H1 (cell line): Measurements from ENCODE around the gene PDZD2.

Source experiments
- ASH2L ChIP-seq: fragments of 200-600, 300-600 bp; sonication (generic); IDR thresholded peaks from one replicate; pipeline ENCODE4 v1.7.1; 2017; ENCODE audit warnings: low read length
- CEBPB ChIP-seq: IDR thresholded peaks from 2 replicates; pipeline ENCODE4 v1.6.1; 2012; ENCODE audit warnings: low read depth, low read length
- CTCF ChIP-seq, 3 experiments: IDR thresholded peaks; 1 replicate in 2 of 3; 2 replicates in 1 of 3; pipeline versions ENCODE4 v1.5.1 to v1.6.1; 2011; ENCODE audit warnings: low read length in 3 of 3, mild to moderate bottlenecking in 3 of 3, inconsistent platforms in 2 of 3, low read depth in 1 of 3, moderate library complexity in 1 of 3; ENCODE audit not compliant: insufficient read depth in 1 of 3; ENCODE audit errors: control extremely low read depth in 1 of 3
- EZH2 ChIP-seq: fragments of 200-600 bp; sonication (generic); IDR thresholded peaks from 2 replicates; pipeline ENCODE4 v1.7.1; 2012; ENCODE audit warnings: low read depth, mild to moderate bottlenecking, moderate library complexity, low read length, inconsistent platforms; ENCODE audit not compliant: severe bottlenecking
- JUND ChIP-seq: IDR thresholded peaks from 2 replicates; pipeline ENCODE4 v1.6.1; 2011; ENCODE audit warnings: mild to moderate bottlenecking, improper control_type of control experiment, low read length
- MAX ChIP-seq: IDR thresholded peaks from 2 replicates; pipeline ENCODE4 v1.6.1; 2012; ENCODE audit warnings: inconsistent platforms
- POLR2A ChIP-seq, 2 experiments: IDR thresholded peaks; 1 replicate in 1 of 2; 2 replicates in 1 of 2; pipeline ENCODE4 v1.6.1; 2011; ENCODE audit warnings: low read depth in 2 of 2, low read length in 2 of 2, mild to moderate bottlenecking in 2 of 2; ENCODE audit errors: control extremely low read depth in 1 of 2
- RBBP5 ChIP-seq: IDR thresholded peaks from 2 replicates; pipeline ENCODE4 v1.7.1; 2012; ENCODE audit warnings: low read depth, mild to moderate bottlenecking, inconsistent platforms, low read length, moderate library complexity, borderline replicate concordance
- SUZ12 ChIP-seq: fragments of 200-600 bp; sonication (generic); IDR thresholded peaks from 2 replicates; pipeline ENCODE4 v1.6.1; 2012; ENCODE audit warnings: mild to moderate bottlenecking, inconsistent platforms, low read length, moderate library complexity, mixed read lengths

- no peak for TF ChIP-seq CTCF (IDR thresholded peaks at IDR 0.05; ENCODE audit: control extremely low read depth in 1 of 3, insufficient read depth in 1 of 3, low read depth in 1 of 3, low read length in 3 of 3)
- TF ChIP-seq JUND, result no peak
- TF ChIP-seq RBBP5, result no peak
- TF ChIP-seq MAX, result no peak
- no peak for TF ChIP-seq SUZ12
- TF ChIP-seq POLR2A (IDR thresholded peaks at IDR 0.05; ENCODE audit: control extremely low read depth in 1 of 2, low read depth in 2 of 2, low read length in 2 of 2), result no peak
- no peak for TF ChIP-seq ASH2L
- no peak for TF ChIP-seq CEBPB
- TF ChIP-seq EZH2, result no peak
Observed at GRCh38 chr5:32082701-32083100, 443.8 kb downstream of the PDZD2 start.
